ENCODE measurements around the gene FGF5.

FGF5 gene

DNA sequence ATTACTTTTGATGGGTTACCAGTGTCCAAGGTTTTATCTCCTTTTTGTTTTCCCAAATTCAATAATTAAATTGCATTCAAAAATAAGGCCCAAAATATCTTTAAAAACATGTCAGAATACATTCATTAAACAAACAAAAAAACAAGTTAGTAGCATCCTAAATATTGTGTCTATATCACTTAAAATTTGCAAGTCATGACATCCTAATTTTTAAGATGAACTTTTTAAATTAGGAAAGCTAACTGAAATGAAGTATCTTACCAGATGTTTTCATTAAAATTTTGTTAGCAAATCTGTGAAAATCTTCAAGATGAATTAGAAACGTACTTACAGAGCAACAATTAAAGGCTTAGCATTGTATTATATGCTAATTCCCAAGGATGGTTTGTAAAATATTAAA is 68.1 kb downstream of the FGF5 start:
- no peak for DNase-seq (ENCODE audit: low spot score)
- Histone ChIP-seq H3K4me1 (ENCODE audit: insufficient read depth, poor library complexity, severe bottlenecking) (no peaks in the 10 kb centered on the region), H3K36me3 (ENCODE audit: low read depth) (no peaks in the 10 kb centered on the region), H3K27me3 (ENCODE audit: insufficient read depth, poor library complexity, severe bottlenecking) (no peaks in the 10 kb centered on the region), H3K4me3 (ENCODE audit: severe bottlenecking) (no peak overlapping the region), H3K9me3 (ENCODE audit: severe bottlenecking) (no peaks in the 10 kb centered on the region), H3K27ac (ENCODE audit: poor library complexity, severe bottlenecking) (no peak overlapping the region)
- TF ChIP-seq, protein P1, sequence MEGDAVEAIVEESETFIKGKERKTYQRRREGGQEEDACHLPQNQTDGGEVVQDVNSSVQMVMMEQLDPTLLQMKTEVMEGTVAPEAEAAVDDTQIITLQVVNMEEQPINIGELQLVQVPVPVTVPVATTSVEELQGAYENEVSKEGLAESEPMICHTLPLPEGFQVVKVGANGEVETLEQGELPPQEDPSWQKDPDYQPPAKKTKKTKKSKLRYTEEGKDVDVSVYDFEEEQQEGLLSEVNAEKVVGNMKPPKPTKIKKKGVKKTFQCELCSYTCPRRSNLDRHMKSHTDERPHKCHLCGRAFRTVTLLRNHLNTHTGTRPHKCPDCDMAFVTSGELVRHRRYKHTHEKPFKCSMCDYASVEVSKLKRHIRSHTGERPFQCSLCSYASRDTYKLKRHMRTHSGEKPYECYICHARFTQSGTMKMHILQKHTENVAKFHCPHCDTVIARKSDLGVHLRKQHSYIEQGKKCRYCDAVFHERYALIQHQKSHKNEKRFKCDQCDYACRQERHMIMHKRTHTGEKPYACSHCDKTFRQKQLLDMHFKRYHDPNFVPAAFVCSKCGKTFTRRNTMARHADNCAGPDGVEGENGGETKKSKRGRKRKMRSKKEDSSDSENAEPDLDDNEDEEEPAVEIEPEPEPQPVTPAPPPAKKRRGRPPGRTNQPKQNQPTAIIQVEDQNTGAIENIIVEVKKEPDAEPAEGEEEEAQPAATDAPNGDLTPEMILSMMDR (IDR thresholded peaks at IDR 0.05; ENCODE audit: poor library complexity, severe bottlenecking), result no peak
- ATAC-seq (ENCODE audit: low read depth), result no peak

DNA sequence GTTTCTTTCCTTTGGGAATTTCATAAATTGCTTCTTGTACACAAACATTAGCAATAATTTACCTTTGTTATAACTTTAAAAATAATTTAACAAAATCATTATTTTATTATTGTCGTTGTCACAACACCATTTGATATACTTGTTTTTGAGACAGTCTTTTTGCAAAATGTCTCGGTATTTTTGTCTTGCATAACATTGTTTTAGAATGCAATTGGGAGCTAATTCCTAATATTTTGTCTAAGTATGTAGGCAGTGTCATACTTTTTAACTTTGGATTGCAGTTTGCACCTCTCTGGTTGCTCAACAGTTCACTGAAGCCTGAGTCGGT is 68.7 kb downstream of the FGF5 start:
- ATAC-seq (ENCODE audit: low read depth) (no peak), DNase-seq (ENCODE audit: low spot score) (no peak)
- no peak overlapping the region for H3K27ac ChIP-seq (ENCODE audit: poor library complexity, severe bottlenecking)
- TF ChIP-seq, protein P1 (IDR thresholded peaks at IDR 0.05; ENCODE audit: poor library complexity, severe bottlenecking), result no peak
- peak overlapping the region; percentile 56 for H3K4me3 ChIP-seq (ENCODE audit: severe bottlenecking)
- no peaks in the 10 kb centered on the region for H3K4me1 ChIP-seq (ENCODE audit: insufficient read depth, poor library complexity, severe bottlenecking)
- no peaks in the 10 kb centered on the region for H3K9me3 ChIP-seq (ENCODE audit: severe bottlenecking)
- no peaks in the 10 kb centered on the region for H3K36me3 ChIP-seq (ENCODE audit: low read depth)
- H3K27me3 ChIP-seq (ENCODE audit: insufficient read depth, poor library complexity, severe bottlenecking), result no peaks in the 10 kb centered on the region

DNA sequence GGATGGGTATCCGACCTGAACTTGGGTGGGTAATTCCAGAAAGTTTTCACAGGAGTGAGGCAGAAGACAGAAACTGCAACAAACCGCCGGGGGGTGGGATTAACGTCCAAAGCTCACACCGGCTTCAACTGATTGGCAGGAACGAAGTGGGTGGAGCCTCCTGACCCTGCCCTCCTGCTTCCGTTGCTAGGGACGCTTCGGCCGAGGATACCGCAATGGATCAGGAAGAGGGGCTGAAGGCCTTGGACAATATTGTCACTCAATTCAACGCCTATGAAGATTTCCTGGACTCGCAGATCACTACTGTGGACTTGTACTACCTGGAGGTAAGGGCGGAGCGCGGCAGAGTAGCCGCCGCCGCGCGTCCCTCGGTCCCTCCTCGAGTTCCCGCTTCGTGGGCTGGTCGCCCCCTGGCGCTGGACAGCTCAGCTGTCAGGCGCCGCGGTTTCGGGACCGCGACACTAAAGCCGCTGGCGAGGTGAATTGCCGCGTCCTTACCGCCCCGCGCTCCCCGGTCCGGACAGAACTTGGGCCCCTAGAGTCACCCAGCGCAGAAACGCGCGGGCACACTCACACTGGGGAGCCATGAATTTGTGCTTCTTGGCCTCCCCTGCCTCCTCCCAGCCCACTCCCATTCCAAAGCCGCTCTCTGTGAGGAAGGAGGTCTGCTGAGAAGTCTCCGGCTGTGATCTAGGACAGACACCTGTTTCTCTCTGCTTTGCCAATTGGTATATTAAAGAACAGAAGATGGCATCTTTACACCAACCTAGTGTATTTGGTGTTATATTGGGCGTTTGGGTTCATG is 69.3 kb downstream of the FGF5 start, which contains the start of gene CFAP299:
CFAP299 (plus strand) TSS at position 177 of the 805 bp plus-strand sequence.
- Histone ChIP-seq H3K9me3 (ENCODE audit: severe bottlenecking) (no peaks in the 10 kb centered on the region), H3K4me1 (ENCODE audit: insufficient read depth, poor library complexity, severe bottlenecking) (no peaks in the 10 kb centered on the region), H3K27ac (ENCODE audit: poor library complexity, severe bottlenecking) (no peak within 1 kb of the TSS), H3K27me3 (ENCODE audit: insufficient read depth, poor library complexity, severe bottlenecking) (no peaks in the 10 kb centered on the region), H3K4me3 (ENCODE audit: severe bottlenecking) (peak within 1 kb of the TSS; percentile 56), H3K36me3 (ENCODE audit: low read depth) (no peaks in the 10 kb centered on the region)
- DNase-seq (ENCODE audit: low spot score), result peak; percentile 90
- TF ChIP-seq, protein P1 (IDR thresholded peaks at IDR 0.05; ENCODE audit: poor library complexity, severe bottlenecking), result peak; percentile 64
- ATAC-seq (ENCODE audit: low read depth), result peak; percentile 91

DNA sequence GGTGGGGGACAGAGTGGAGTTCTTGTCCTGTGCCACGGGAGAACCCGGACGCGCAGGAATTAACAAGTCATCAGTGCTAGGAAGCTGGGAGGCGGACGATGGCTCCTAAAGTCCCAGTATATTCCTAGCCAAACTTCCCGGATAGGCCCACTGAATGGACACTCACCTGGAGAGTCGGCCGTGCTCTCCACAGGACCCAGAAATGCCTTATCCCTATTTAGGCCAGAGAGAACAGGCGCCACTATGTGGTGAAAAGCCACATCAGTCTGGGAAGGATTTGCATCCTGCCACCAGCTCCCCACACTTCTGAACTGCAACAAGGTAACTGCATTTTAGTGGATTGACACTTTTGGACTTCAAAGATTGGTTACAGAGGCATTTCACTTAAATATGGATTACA is 70.1 kb downstream of the FGF5 start:
- TF ChIP-seq, protein P1 (IDR thresholded peaks at IDR 0.05; ENCODE audit: poor library complexity, severe bottlenecking), result peak; percentile 30
- Histone ChIP-seq H3K36me3 (ENCODE audit: low read depth) (no peaks in the 10 kb centered on the region), H3K4me1 (ENCODE audit: insufficient read depth, poor library complexity, severe bottlenecking) (no peaks in the 10 kb centered on the region), H3K27ac (ENCODE audit: poor library complexity, severe bottlenecking) (no peak overlapping the region), H3K9me3 (ENCODE audit: severe bottlenecking) (no peaks in the 10 kb centered on the region), H3K27me3 (ENCODE audit: insufficient read depth, poor library complexity, severe bottlenecking) (no peaks in the 10 kb centered on the region), H3K4me3 (ENCODE audit: severe bottlenecking) (peak overlapping the region; percentile 56)
- DNase-seq (ENCODE audit: low spot score), result no peak
- peak; percentile 72 for ATAC-seq (ENCODE audit: low read depth)

DNA sequence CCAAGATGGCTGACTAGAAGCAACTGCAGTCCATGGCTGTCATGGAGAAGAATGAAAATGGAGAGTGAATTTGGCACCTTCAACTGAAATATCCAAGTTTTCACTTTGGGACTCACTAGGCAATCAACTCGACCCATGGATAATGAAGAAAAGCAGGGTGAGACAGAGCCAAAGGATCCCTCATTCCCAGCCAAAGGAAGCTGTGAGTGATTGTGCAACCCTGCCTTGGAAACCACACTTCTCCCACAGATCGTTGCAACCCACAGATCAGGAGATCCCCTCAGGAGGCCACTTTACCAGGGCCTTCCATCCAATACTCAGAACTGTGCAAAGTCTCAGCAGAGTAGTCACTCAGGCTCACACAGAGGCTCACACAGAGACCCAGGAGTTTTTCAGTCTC is 73.6 kb downstream of the FGF5 start:
- H3K9me3 ChIP-seq (ENCODE audit: severe bottlenecking), result no peaks in the 10 kb centered on the region
- H3K4me1 ChIP-seq (ENCODE audit: insufficient read depth, poor library complexity, severe bottlenecking), result no peaks in the 10 kb centered on the region
- TF ChIP-seq, protein P1 (IDR thresholded peaks at IDR 0.05; ENCODE audit: poor library complexity, severe bottlenecking), result no peak
- no peak overlapping the region for H3K4me3 ChIP-seq (ENCODE audit: severe bottlenecking)
- no peaks in the 10 kb centered on the region for H3K27me3 ChIP-seq (ENCODE audit: insufficient read depth, poor library complexity, severe bottlenecking)
- no peaks in the 10 kb centered on the region for H3K36me3 ChIP-seq (ENCODE audit: low read depth)
- ATAC-seq (ENCODE audit: low read depth) (no peak), DNase-seq (ENCODE audit: low spot score) (no peak)
- H3K27ac ChIP-seq (ENCODE audit: poor library complexity, severe bottlenecking), result no peak overlapping the region
